Measurements from ENCODE around the gene SPEF2.

The SPEF2 gene

GRCh38 chr5:35810601-35811000 lies 192.9 kb downstream of the SPEF2 start:
- H3K4me3 ChIP-seq (ENCODE audit: low read depth, low read length): no peak overlapping the region
- DNase-seq (ENCODE audit: low read depth): no peak
- TF ChIP-seq MAX (IDR thresholded peaks at IDR 0.05; ENCODE audit: low read depth, low read length): no peak
- no peak for TF ChIP-seq POLR2A (IDR thresholded peaks at IDR 0.05; ENCODE audit: extremely low read depth, insufficient read length)
- TF ChIP-seq MYC (IDR thresholded peaks at IDR 0.05; ENCODE audit: low read depth, low read length): no peak
- TF ChIP-seq CTCF (IDR thresholded peaks at IDR 0.05; ENCODE audit: low read depth, low read length): no peak

GRCh38 chr5:35811108-35811741 lies 193.6 kb downstream of the SPEF2 start:
- no peak for TF ChIP-seq CTCF (IDR thresholded peaks at IDR 0.05; ENCODE audit: low read depth, low read length)
- TF ChIP-seq POLR2A (IDR thresholded peaks at IDR 0.05; ENCODE audit: extremely low read depth, insufficient read length): no peak
- TF ChIP-seq MYC (IDR thresholded peaks at IDR 0.05; ENCODE audit: low read depth, low read length): no peak
- no peak for TF ChIP-seq MAX (IDR thresholded peaks at IDR 0.05; ENCODE audit: low read depth, low read length)
- no peak for DNase-seq (ENCODE audit: low read depth)

GRCh38 chr5:35813521-35813920 lies 195.9 kb downstream of the SPEF2 start:
- DNase-seq (ENCODE audit: low read depth): no peak
- H3K4me3 ChIP-seq (ENCODE audit: low read depth, low read length): no peak overlapping the region
- TF ChIP-seq CTCF (IDR thresholded peaks at IDR 0.05; ENCODE audit: low read depth, low read length) (no peak), POLR2A (IDR thresholded peaks at IDR 0.05; ENCODE audit: extremely low read depth, insufficient read length) (no peak), MAX (IDR thresholded peaks at IDR 0.05; ENCODE audit: low read depth, low read length) (no peak), MYC (IDR thresholded peaks at IDR 0.05; ENCODE audit: low read depth, low read length) (no peak)

More at GRCh38 chr5:35811108-35811741, 193.6 kb downstream of the SPEF2 start:
- H3K4me3 ChIP-seq (ENCODE audit: low read depth, low read length): no peak overlapping the region

- DNase-seq (ENCODE audit: low read depth): peak; percentile 42
- TF ChIP-seq MYC (IDR thresholded peaks at IDR 0.05; ENCODE audit: low read depth, low read length): no peak
- no peak for TF ChIP-seq MAX (IDR thresholded peaks at IDR 0.05; ENCODE audit: low read depth, low read length)
- peak; percentile 75 for TF ChIP-seq CTCF (IDR thresholded peaks at IDR 0.05; ENCODE audit: low read depth, low read length)
- TF ChIP-seq POLR2A (IDR thresholded peaks at IDR 0.05; ENCODE audit: extremely low read depth, insufficient read length): no peak
- H3K4me3 ChIP-seq (ENCODE audit: low read depth, low read length): no peak overlapping the region
Measured at GRCh38 chr5:35815089-35815936, 197.7 kb downstream of the SPEF2 start.

- H3K4me3 ChIP-seq (ENCODE audit: low read depth, low read length): no peak overlapping the region
- DNase-seq (ENCODE audit: low read depth): no peak
- TF ChIP-seq MYC (IDR thresholded peaks at IDR 0.05; ENCODE audit: low read depth, low read length): no peak
- TF ChIP-seq CTCF (IDR thresholded peaks at IDR 0.05; ENCODE audit: low read depth, low read length): no peak
- no peak for TF ChIP-seq MAX (IDR thresholded peaks at IDR 0.05; ENCODE audit: low read depth, low read length)
- no peak for TF ChIP-seq POLR2A (IDR thresholded peaks at IDR 0.05; ENCODE audit: extremely low read depth, insufficient read length)
Measured at GRCh38 chr5:35816881-35817521, 199.3 kb downstream of the SPEF2 start.

All from NB4 (cell line).